GM15510 (cell line): ENCODE measurements around the gene B4GALT1.

ENCODE experiments used
- POLR2A ChIP-seq: IDR thresholded peaks from 3 replicates; pipeline ENCODE4 v1.6.1; 2011; ENCODE audit warnings: borderline replicate concordance; ENCODE audit not compliant: insufficient read length; ENCODE audit errors: extremely low read depth

B4GALT1 gene

GRCh38 chr9:33129886-33130881 is 37.0 kb downstream of the B4GALT1 start:
- no peak for TF ChIP-seq POLR2A

GRCh38 chr9:33129251-33129885 is 37.8 kb downstream of the B4GALT1 start:
- TF ChIP-seq POLR2A: no peak

DNA sequence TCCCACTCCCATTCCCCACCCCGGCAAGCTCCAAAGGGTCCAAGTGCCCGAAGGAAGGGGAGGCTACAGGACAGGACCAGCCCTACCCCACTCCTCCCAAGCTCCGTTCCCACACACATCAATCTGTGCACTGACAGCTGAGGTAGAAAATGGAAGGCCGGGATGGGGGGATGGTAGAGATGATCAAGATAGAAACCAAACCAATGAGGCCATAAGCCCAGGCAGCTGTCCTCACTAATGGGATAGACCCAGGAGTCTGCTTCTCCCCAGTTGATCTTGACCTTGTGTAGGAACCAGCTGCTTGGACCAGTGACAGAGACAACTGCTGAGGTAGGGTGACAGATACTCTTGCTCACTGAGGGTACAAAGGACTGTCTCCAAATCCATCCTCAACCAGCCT is 38.6 kb downstream of the B4GALT1 start:
- TF ChIP-seq POLR2A: no peak

- TF ChIP-seq POLR2A: no peak
Observed at GRCh38 chr9:33127881-33128280, 39.3 kb downstream of the B4GALT1 start.

GRCh38 chr9:33125871-33126823 is 41.0 kb downstream of the B4GALT1 start:
- no peak for TF ChIP-seq POLR2A

DNA sequence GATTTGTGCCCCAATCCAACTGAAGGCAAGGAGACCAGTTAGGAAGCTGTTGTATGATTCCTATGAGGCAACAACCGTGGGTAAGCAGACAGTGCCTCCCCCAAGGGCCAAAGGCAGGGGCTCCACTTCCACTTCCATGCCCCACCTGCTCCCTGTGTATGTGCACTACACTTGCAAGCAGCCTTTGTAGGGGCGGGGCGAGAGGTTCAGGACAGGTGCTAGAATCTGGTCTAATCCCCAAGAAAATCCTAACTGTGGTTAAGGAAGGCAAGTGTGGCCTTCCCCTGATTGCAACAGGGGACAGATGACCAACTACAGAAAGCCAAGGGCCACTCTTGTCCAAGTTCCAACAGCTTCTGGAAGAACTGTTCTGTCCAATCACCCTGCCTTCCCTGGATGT is 41.7 kb downstream of the B4GALT1 start:
- no peak for TF ChIP-seq POLR2A

DNA sequence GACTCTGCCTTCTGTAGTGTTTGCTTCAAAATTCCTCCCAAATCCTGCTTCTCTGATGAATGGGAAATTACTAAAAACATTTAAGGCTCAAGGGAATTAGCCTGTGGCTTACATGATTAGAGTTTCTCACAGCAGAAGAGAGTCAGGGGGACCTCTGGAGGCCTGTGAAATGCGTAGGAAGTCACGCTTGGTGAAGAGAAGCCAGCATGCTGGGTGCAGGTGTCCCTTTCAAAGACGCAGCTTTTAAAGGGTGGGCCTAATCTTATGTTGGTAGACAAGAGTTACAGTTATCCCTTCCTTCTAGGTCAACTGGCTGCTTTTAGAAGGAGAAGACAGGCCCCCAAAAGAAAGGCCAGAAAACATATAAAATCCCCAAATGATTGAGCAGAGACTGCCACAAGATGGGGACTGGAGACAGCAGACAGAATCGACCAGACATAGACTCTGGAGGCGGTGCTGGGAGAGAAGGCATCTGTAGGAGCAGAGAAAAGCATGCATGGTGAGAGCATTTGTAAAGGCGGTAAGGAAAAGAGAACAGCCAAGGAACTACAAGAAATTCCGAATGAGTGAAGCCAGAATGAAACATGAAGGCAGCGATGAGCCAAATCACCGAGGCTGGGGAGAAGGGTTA is 42.3 kb downstream of the B4GALT1 start:
- TF ChIP-seq POLR2A: no peak

GRCh38 chr9:33124046-33124445 is 43.1 kb downstream of the B4GALT1 start:
- TF ChIP-seq POLR2A: no peak

GRCh38 chr9:33123407-33124031 is 43.6 kb downstream of the B4GALT1 start:
- TF ChIP-seq POLR2A: no peak

- no peak for TF ChIP-seq POLR2A
Observed at GRCh38 chr9:33120620-33121019, 46.5 kb downstream of the B4GALT1 start.

DNA sequence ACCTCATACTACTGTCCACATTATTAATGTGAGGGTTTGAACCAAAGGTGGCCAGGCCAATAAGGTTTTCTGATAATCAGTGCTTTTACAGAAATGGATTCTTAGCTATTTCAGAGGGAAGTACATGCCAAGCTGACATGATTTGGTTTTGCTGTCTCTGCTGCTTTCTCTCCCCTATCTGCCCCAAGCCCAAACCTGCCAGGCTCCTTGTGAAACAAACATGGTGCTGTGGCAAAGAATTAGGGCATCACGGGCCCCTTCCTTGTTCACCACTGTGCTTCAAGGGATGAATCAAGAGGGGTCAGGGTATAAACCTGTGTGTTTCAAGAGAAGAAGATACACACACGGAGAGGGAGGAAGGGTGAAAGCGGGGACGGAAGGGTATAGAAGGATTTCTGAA is 49.3 kb downstream of the B4GALT1 start:
- TF ChIP-seq POLR2A: no peak

DNA sequence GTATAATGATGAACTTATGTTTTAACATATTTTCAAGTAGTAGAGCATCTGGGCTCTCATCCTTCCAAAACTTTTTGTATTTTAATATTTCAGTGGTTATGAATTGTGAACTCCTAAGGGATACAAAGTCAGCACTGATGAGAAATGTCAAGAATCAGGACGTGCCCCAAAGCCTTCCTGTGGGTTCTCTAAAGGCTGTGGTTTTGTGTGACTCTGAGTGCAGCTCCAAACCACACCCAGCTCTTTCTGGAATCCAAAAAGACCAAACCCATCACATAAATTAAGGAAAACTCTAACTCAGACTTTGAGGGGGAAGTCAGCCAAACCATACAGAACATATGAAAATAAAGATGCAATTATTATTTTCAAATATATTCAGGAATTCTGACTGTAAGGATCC is 49.8 kb downstream of the B4GALT1 start:
- TF ChIP-seq POLR2A: no peak

DNA sequence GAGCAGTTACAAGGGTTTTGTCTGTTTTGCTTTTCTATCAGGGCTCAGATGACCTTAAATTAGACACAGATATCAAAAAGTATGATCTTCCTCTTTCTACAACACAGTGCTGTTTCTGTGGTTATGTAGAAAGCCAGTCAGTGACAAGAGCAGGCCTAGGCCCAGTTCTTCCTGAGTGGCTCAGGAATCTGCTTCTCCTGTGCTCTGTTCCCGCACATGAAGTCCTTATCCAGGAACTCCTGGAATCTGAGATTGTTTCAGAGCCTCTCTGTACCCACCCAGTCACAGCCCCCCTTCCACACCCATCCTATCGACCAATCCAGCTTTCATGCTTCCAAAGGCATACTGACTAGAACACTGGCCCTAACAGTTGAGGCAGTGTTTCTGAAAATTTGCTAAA is 50.3 kb downstream of the B4GALT1 start:
- no peak for TF ChIP-seq POLR2A

- TF ChIP-seq POLR2A: no peak
Observed at GRCh38 chr9:33114746-33115145, 52.4 kb downstream of the B4GALT1 start.
